IPS DF 19.7 (cell line): ENCODE measurements around the gene SPATA3.

Source experiments
- DNase-seq: peaks from one replicate; pipeline ENCODE4 v3.0.0-alpha.2; 2013; ENCODE audit warnings: low read depth, low spot score

The SPATA3 gene

GRCh38 chr2:230995821-230996220 lies at the start of gene SPATA3:
Gene SPATA3, plus strand, starts transcription at chr2:230996121. Its CDS starts 113 bp downstream, at chr2:230996234.
- DNase-seq, result no peak

DNA sequence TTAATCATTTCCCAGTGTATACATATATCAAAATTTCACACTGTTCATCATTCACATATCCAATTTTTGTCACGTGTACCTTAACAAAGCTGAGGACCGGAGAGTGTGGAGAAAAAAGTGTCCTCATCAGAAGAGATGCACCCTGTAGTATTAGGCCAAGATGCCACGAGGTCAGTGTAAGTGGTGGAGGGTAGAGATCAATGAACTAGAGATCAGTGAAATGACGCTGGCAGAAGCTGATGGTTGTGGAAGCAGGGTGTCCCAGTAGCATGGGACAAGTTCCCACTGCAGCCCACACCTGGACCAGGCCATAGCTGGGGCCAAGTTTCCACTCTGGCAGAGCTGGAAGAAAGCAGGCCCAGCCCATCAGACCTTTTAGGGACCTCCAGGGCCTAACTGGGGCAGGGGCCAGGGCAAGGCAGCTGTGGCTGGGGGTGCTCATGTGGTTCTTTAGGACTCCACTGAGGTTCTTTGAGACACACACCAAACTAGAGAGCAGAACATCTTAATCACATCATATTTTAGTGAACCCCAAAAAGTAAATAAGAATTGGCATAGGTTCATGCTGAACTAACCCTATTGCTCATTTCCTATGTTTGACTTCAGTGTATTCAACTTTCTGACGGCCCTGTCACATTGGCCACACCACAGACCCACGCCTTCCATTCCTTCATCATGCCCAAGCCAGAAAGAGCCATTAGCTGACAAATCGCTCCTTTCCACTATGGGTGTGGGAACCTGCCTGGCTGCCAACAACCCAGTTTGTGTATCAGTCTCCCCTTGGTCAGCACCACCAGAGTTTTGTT lies 49.3 kb upstream of the SPATA3 start:
- DNase-seq, result no peak

DNA sequence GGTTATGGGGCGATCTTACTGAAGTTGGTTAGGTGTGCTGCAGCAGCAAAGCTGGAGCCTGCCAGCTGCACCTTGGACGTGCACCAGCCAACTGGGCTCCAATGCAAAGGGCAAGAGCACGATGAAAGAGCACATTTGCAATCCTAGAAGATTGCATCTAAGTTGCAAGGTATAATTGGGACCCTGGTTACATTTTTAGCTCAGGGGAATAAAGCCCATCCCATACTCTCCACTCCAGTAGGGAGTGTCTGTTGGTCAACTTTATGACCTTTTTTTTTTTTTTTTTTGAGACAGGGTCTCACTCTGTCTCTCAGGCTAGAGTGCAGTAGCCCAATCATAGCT lies 48.7 kb upstream of the SPATA3 start:
- no peak for DNase-seq

GRCh38 chr2:230947908-230948365 lies 48.0 kb upstream of the SPATA3 start:
- no peak for DNase-seq

- DNase-seq, result no peak
Observed at GRCh38 chr2:230949966-230950873, 45.7 kb upstream of the SPATA3 start.

- no peak for DNase-seq
Observed at GRCh38 chr2:230950874-230951339, 45.0 kb upstream of the SPATA3 start.

DNA sequence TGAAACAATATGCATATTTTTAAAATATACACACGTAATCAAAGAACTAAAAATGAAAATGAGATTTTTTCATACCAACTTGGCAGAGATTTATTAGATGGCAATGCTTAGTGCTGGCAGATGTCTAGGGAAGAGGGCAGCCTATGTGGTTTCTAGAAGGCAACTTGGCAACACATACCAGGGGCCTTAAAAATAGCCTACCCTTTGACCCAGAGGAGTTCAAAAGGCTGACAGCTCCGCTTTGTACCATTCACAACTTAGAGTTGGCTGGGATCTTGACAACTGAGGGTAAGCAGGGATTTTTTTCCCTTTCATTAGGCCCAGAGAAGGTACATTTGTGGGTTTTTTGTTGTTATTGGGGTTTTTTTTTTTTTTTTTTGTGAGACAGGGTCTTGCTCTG lies 44.5 kb upstream of the SPATA3 start:
- no peak for DNase-seq

DNA sequence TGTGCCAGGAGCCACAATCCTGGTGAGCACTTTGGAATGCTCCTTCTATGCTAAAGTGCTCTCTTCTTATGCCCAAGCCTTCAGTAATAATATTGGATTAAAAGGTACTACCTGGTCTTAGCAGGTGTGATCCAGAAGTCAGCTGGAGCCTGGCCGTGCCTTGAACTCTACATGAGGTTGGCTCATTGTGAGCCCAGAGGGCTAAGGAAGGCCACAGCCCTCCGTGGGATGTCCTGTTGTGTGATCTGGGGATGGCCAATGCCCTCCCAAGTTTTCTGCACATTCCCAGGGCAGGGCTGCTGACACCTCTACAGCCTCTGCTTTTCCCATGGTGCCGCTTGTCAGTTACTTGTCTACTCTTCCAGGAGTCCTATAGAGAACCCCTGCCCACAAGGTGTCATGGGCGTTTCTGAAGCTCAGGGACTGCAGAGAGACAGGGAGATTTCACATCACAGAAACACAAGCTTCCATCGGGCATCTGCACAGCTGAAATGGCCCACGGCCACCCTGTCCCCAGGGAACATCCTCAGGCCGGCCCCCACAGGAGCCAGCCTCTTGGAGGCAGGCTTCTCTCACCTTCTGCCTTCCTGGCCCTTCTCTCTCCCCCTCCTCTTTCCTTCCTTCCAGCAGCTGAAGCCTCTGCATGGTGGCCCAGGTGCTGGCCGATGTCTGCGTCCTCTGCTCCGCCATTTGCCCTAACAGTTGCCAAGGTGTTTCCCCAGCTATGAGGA lies 43.5 kb upstream of the SPATA3 start:
- no peak for DNase-seq

- no peak for DNase-seq
Observed at GRCh38 chr2:230953845-230954244, 42.1 kb upstream of the SPATA3 start.

- DNase-seq, result no peak
Observed at GRCh38 chr2:230954746-230955145, 41.2 kb upstream of the SPATA3 start.

GRCh38 chr2:230955163-230955737 lies 40.7 kb upstream of the SPATA3 start:
- DNase-seq, result no peak

- DNase-seq, result peak; percentile 23
Observed at GRCh38 chr2:230956827-230957755, 38.8 kb upstream of the SPATA3 start.

- no peak for DNase-seq
Observed at GRCh38 chr2:230957756-230958391, 38.0 kb upstream of the SPATA3 start.

- no peak for DNase-seq
Observed at GRCh38 chr2:230958820-230959756, 36.8 kb upstream of the SPATA3 start.

DNA sequence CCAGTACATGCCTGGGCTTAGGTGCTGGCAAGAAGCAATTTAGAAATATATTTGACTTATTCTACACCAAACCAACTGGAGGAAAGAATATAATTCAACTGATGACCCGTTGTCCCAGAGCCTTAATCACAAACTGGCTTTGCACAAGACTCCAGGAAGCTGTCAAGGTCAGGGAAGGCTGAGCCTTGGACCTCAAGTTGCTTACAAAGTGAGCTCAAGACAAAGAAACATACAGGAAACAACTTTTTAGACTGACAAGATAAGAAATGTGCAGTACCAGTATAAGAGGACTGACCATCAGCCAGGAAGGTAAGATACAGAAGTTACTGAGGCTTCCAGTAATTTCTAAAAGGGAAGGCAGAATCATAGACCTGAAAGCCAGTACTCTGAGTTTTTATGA lies 35.9 kb upstream of the SPATA3 start:
- DNase-seq, result no peak

DNA sequence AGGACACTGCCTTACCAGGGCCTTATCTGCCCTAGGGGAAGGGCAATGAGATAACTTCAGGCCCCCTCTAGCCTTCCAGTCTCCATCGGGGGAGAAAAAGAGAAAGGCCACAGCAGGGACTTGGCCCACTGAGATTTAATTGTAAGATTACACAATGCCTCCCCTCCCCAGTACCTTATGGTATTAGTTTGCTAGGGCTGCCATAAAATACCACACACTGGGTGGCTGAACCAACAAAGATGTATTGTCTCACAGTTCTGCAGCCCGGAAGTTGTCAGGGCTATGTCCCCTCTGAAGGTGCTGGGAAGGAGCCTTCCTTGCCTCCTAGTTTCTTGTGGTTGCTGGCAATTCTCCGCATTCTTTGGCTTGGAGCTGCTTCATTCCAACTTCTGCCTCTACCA lies 34.8 kb upstream of the SPATA3 start:
- DNase-seq, result no peak

DNA sequence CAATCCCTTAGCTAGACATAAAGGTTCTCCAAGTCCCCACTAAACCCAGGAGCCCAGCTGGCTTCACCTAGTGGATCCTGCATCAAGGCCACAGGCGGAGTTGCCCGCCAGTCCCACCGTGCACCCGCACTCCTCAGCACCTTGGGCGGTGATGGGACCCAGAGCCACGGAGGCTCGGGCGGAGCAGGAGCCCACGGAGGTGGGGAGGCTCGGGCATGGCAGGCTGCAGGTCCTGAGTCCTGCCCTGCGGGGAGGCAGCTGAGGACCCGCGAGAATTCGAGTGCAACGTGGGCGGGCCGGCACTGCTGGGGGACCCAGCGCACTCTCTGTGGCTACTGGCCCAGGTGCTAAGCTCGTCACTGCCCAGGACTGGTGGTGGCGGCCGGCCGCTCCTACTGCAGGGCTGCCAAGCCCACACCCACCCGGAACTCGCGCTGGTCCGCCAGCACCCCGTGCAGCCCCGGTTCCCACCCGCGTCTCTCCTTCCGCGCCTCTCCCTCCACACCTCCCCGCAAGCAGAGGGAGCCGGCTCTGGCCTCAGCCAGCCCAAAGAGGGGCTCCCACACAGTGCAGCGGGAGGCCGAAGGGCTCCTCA lies 31.7 kb upstream of the SPATA3 start:
- no peak for DNase-seq

- DNase-seq, result no peak
Observed at GRCh38 chr2:230967113-230967512, 28.8 kb upstream of the SPATA3 start.
